ENCODE results near the gene BCL2L2.
"Not testable (repeated sequence)": the region's sequence is repeated elsewhere in the genome, so short reads cannot be mapped to it uniquely, and the experiment has no call there.

Gene BCL2L2

GRCh38 chr14:23277189-23277588 lies 29.4 kb upstream of the BCL2L2 start:
- Histone ChIP-seq H3K9me3 (ENCODE audit: control insufficient read depth, insufficient read depth, low read depth, low read length) (no peaks in the 10 kb centered on the region), H3K4me3 (ENCODE audit: low read depth, low read length) (no peak overlapping the region), H3K27ac (ENCODE audit: extremely low read depth, low read depth, low read length) (no peak overlapping the region), H3K36me3 (ENCODE audit: control insufficient read depth in 2 of 2, insufficient read depth in 1 of 2, low read length in 2 of 2) (peaks cover 0 to 14% of the 10 kb centered on the region in 2 experiments; a peak in 1 of 3 replicates), H3K4me1 (ENCODE audit: control insufficient read depth, insufficient read depth, low read length) (0 out of 2 replicates have a peak, but pooled peaks cover 3% of the 10 kb centered on the region)
- TF ChIP-seq ZNF518A (tag by site-specific recombination; conservative IDR thresholded peaks at IDR 0.05; ENCODE audit: low read depth): no peak
- no peak for TF ChIP-seq SP3 (tag by site-specific recombination; IDR thresholded peaks at IDR 0.05)
- no peak for TF ChIP-seq ZNF548 (tag by site-specific recombination; IDR thresholded peaks at IDR 0.05)
- no peak for TF ChIP-seq KLF16 (tag by site-specific recombination; IDR thresholded peaks at IDR 0.05)
- no peak for TF ChIP-seq ZNF112 (tag by site-specific recombination; IDR thresholded peaks at IDR 0.05)
- TF ChIP-seq ZNF266 (tag by site-specific recombination; IDR thresholded peaks at IDR 0.05; ENCODE audit: low read depth): no peak
- no peak for TF ChIP-seq ZNF513 (tag by site-specific recombination; IDR thresholded peaks at IDR 0.05)
- TF ChIP-seq INSM2 (tag by site-specific recombination; IDR thresholded peaks at IDR 0.05): no peak
- TF ChIP-seq ZNF692 (tag by site-specific recombination; IDR thresholded peaks at IDR 0.05): no peak
- TF ChIP-seq ZNF596 (tag by site-specific recombination; IDR thresholded peaks at IDR 0.05): no peak
- no peak for TF ChIP-seq ZNF214 (tag by site-specific recombination; IDR thresholded peaks at IDR 0.05; ENCODE audit: borderline replicate concordance)
- TF ChIP-seq ZNF175 (tag by site-specific recombination; IDR thresholded peaks at IDR 0.05): no peak
- TF ChIP-seq ZNF433 (tag by site-specific recombination; IDR thresholded peaks at IDR 0.05; ENCODE audit: low read depth): no peak
- TF ChIP-seq ZNF658 (tag by site-specific recombination; IDR thresholded peaks at IDR 0.05): no peak
- TF ChIP-seq ZNF174 (tag by site-specific recombination; IDR thresholded peaks at IDR 0.05): no peak
- CTCF ChIA-PET: interaction anchor here (1.5 to 2.0 kb wide), 2 partner anchors 10 to 24 kb away, joined by 4 to 8 read pairs; no protein-coding TSS in a partner anchor
- POLR2A ChIA-PET: interaction anchor here (1.8 kb wide), 1 partner anchor 49 kb away, joined by 5 read pairs; no protein-coding TSS in a partner anchor

GRCh38 chr14:23277928-23278327 lies 28.7 kb upstream of the BCL2L2 start:
- H3K27ac ChIP-seq (ENCODE audit: extremely low read depth, low read depth, low read length); H3K4me1 ChIP-seq (ENCODE audit: control insufficient read depth, insufficient read depth, low read length); H3K9me3 ChIP-seq (ENCODE audit: control insufficient read depth, insufficient read depth, low read depth, low read length); H3K4me3 ChIP-seq (ENCODE audit: low read depth, low read length): not testable (repeated sequence)
- POLR2A ChIA-PET: interaction anchor here (1.8 kb wide), 1 partner anchor 49 kb away, joined by 5 read pairs; no protein-coding TSS in a partner anchor
- peaks cover 0 to 14% of the 10 kb centered on the region in 2 experiments; a peak in 1 of 3 replicates for H3K36me3 ChIP-seq (ENCODE audit: control insufficient read depth in 2 of 2, insufficient read depth in 1 of 2, low read length in 2 of 2)
- CTCF ChIA-PET: interaction anchor here (0.6 to 2.0 kb wide), 3 partner anchors 10 to 71 kb away, joined by 3 to 8 read pairs (median 4); no protein-coding TSS in a partner anchor

All from HEK293 (cell line).